Esophagus squamous epithelium (tissue), 5 donors: ENCODE measurements around the gene ATP6V0D1. TPM values are rescaled to one million over a fixed set of nuclear protein-coding genes. Genes with fewer than 3 reads are reported as not detected.

ENCODE experiments used
- DNase-seq: peaks from one replicate; lab custom pipeline; 2025; lab: John Stamatoyannopoulos, UW
- H3K27ac ChIP-seq, 4 donors: fragments of 200-600 bp; sonication (generic); one replicate each; pipeline ENCODE4 v1.5.1; 2016 to 2019; ENCODE audit warnings: mild to moderate bottlenecking in 1 of 4
- H3K27me3 ChIP-seq, 4 donors: fragments of 200-600 bp; sonication (generic); 1 replicate in 3 of 4; 2 replicates in 1 of 4; pipeline versions ENCODE4 v1.5.1 to v1.6.0; 2017 to 2021; ENCODE audit warnings: antibody characterized with exemption in 1 of 4
- H3K36me3 ChIP-seq, 3 donors: fragments of 200-600 bp; sonication (generic); one replicate each; pipeline ENCODE4 v1.5.1; 2016 to 2019
- H3K4me1 ChIP-seq, 3 donors: fragments of 200-600 bp; sonication (generic); one replicate each; pipeline ENCODE4 v1.5.1; 2017 to 2019
- H3K4me3 ChIP-seq, 4 donors: fragments of 200-600 bp; sonication (generic); 1 replicate in 3 of 4; 2 replicates in 1 of 4; pipeline ENCODE4 v1.5.1; 2016 to 2019; ENCODE audit warnings: mild to moderate bottlenecking in 2 of 4, moderate library complexity in 1 of 4
- H3K9me3 ChIP-seq, 3 donors: fragments of 200-600 bp; sonication (generic); one replicate each; pipeline ENCODE4 v1.5.1; 2016 to 2019
- POLR2A ChIP-seq, 4 donors: fragments of 450-650 bp; IDR thresholded peaks; one replicate each; pipeline ENCODE4 v1.6.1; 2017; ENCODE audit warnings: antibody characterized with exemption in 4 of 4, mild to moderate bottlenecking in 4 of 4, moderate library complexity in 3 of 4
- WGBS, 2 donors: methylation state at CpG; one replicate each; pipeline ENCODE4 v1.1.5; 2018; 5-methylcytosine and 5-hydroxymethylcytosine counted together
- intact Hi-C: fragments of 100-400 bp; cut with DNase I; formaldehyde crosslinking; loops from one replicate; pipeline ENCODE4 v1.15.0; 2022
- total RNA-seq, 4 donors: library from RNA; depleted of rRNA; stranded (reverse); fragments of >200 nt; gene quantifications; one replicate each; pipeline ENCODE4 v1.1.0, GENCODE V29; 2016
- TF ChIP-seq, protein P1 (sequence below), 6 experiments: fragments of 450-650 bp in 4 of 6; fragments of 200-600 bp in 2 of 6; sonication (generic) in 2 of 6; IDR thresholded peaks; one replicate each; pipeline ENCODE4 v1.5.1; 2016 to 2019; ENCODE audit warnings: antibody characterized with exemption in 6 of 6, mild to moderate bottlenecking in 4 of 6, moderate library complexity in 4 of 6
- donor health status: DM: yes; HTN: yes; CAD: no.

ATP6V0D1 gene
- total RNA-seq, 4 donors from 2014 or later = 99.4 to 158 (median 131) TPM

DNA sequence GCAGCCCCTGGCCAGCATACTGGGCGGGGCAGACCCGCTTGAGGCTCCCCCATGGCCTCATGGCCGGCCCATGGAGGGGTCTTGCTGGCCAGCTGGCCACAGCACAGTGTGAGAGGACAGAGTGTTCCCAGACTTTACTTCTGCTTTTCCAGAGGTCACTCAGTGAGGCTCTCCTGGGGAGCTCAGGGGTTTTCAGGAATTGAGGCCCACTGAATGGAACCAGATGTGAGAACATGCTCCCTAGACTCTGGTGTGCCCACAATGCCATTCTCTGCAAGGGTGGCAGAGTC, 21.2 kb downstream of the ATP6V0D1 start:
- H3K4me1 ChIP-seq = peaks cover 72 to 96% (median 73%) of the 10 kb centered on the region in 3 donors
- no peak for DNase-seq
- H3K27me3 ChIP-seq = no peaks in the 10 kb centered on the region
- TF ChIP-seq, protein P1, sequence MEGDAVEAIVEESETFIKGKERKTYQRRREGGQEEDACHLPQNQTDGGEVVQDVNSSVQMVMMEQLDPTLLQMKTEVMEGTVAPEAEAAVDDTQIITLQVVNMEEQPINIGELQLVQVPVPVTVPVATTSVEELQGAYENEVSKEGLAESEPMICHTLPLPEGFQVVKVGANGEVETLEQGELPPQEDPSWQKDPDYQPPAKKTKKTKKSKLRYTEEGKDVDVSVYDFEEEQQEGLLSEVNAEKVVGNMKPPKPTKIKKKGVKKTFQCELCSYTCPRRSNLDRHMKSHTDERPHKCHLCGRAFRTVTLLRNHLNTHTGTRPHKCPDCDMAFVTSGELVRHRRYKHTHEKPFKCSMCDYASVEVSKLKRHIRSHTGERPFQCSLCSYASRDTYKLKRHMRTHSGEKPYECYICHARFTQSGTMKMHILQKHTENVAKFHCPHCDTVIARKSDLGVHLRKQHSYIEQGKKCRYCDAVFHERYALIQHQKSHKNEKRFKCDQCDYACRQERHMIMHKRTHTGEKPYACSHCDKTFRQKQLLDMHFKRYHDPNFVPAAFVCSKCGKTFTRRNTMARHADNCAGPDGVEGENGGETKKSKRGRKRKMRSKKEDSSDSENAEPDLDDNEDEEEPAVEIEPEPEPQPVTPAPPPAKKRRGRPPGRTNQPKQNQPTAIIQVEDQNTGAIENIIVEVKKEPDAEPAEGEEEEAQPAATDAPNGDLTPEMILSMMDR (IDR thresholded peaks at IDR 0.05) = no peak
- TF ChIP-seq POLR2A (IDR thresholded peaks at IDR 0.05) = no peak
- no peaks in the 10 kb centered on the region for H3K9me3 ChIP-seq
- peak overlapping the region; percentile 73 to 88 (median 82) for H3K27ac ChIP-seq
- intact Hi-C loops = loop anchor here (5.0 kb wide), 1 partner anchor 38 kb away; no protein-coding TSS in a partner anchor
- no CpG with 5 or more reads among the region's 3 CpGs for WGBS, 2 donors
- no peaks in the 10 kb centered on the region for H3K36me3 ChIP-seq
- H3K4me3 ChIP-seq = no peak overlapping the region

DNA sequence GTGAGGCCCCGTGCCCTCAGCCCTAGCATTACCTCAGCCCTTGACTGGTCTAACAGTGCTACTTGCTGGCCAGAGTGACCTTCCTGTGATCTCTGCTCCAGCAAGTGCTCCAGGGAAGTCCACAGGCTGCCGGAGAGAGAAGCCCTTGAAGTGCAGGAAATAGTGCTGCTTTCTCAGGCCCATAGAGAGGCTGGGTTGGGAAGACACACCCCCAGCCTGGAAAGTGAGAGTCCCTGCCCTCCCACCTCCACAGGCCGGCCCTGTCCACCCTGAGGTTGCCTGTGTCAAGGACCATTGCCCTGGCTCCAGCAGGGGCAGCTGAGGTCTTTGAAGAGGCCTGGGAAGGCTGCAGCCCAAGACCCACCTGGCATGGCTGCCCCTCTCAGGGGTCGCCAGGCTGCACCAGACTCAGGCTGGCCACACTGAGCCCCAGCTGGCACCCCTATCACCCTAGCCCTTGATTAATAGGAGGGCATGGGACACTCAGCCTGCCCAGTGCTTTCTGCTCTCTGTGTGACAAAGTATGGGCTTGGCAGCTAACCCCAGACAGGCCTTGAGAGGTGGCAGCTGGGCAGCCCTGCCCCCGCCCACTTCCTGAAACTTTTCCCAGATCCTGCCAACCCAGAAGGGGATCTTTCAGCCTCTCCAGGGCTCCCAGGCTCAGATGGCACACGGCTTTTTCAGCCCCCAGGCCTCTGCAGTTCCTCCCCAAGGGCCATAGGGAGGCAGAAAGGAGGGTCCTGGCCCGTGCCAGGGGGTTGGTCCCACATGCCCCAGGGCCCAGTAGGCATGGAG, 21.7 kb downstream of the ATP6V0D1 start:
- H3K36me3 ChIP-seq = no peaks in the 10 kb centered on the region
- no peaks in the 10 kb centered on the region for H3K27me3 ChIP-seq
- no peak for TF ChIP-seq POLR2A (IDR thresholded peaks at IDR 0.05)
- intact Hi-C loops = no loop called here
- peak overlapping the region; percentile 73 to 88 (median 82) for H3K27ac ChIP-seq
- WGBS, 2 donors = 80% methylated on average over 1 to 2 of the region's 7 CpGs
- H3K4me1 ChIP-seq = peaks cover 72 to 90% (median 73%) of the 10 kb centered on the region in 3 donors
- H3K4me3 ChIP-seq = no peak overlapping the region
- no peaks in the 10 kb centered on the region for H3K9me3 ChIP-seq
- DNase-seq = no peak

DNA sequence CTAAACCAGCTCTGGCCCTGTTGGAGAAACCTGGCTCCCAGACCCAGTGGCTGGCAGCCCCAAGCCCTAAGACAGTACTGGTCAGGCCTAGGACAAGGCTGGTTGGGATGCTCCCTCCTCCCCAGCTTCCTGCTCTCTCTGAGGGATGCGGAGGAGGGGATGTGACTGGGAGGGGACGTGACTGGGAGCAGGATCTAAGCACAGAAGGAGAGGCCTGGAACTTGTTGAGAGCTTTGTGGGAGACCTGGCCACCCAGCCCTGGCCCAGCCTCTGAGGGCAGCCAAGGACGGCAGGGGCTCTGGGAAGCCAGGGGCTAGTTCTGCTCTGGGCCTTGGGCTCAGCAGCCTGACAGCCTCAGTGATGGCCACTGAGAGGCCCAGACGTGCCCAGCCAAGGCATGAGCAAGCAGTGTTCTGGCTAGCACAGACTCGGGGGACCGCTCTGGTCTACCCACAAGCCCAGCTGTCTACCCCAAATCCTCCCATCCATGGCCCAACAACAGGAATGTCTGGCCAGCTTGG, 22.8 kb downstream of the ATP6V0D1 start:
- intact Hi-C loops = no loop called here
- no peaks in the 10 kb centered on the region for H3K9me3 ChIP-seq

DNA sequence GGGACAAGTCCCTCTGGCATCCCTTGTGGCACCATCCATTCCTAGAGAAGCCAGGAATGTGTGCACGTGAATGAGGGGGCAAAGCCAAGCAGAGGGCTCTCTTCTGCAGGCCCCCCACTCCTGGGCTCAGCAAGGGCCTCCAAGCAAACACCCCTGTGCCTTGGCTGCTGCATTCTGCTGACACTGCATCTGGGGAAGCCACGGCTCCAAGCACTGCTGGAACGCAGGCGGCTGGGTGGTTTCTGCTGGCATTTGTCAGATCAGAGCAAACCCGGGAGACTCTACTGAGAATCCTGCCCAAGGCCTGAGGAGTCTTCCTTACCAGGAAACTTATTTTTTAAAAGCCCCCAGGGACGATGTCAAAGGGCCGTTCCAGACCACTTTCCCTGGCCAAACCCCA, 23.3 kb downstream of the ATP6V0D1 start:
- Histone ChIP-seq H3K36me3 (peaks cover 0 to 13% (median 9%) of the 10 kb centered on the region in 3 donors), H3K9me3 (no peaks in the 10 kb centered on the region), H3K4me1 (peaks cover 61 to 75% (median 66%) of the 10 kb centered on the region in 3 donors), H3K27me3 (no peaks in the 10 kb centered on the region), H3K4me3 (no peak overlapping the region), H3K27ac (peak overlapping the region; percentile 73 to 88 (median 82))
- 50% methylated on average over 2 of the region's 7 CpGs; no CpG with 5 or more reads in 1 of the 2 donors for WGBS, 2 donors
- intact Hi-C loops = no loop called here
- DNase-seq = no peak
- no peak for TF ChIP-seq POLR2A (IDR thresholded peaks at IDR 0.05)
- TF ChIP-seq, protein P1 (IDR thresholded peaks at IDR 0.05) = no peak

More for the DNA sequence above, 22.8 kb downstream of the ATP6V0D1 start:
- DNase-seq = no peak
- Histone ChIP-seq H3K27me3 (no peaks in the 10 kb centered on the region), H3K4me3 (no peak overlapping the region), H3K27ac (peak overlapping the region; percentile 73 to 88 (median 82)), H3K4me1 (peaks cover 67 to 79% (median 72%) of the 10 kb centered on the region in 3 donors), H3K36me3 (peaks cover 0 to 8% (median 4%) of the 10 kb centered on the region in 3 donors)
- WGBS, 2 donors = 63 to 80% methylated on average over 1 to 2 of the region's 6 CpGs
- no peak for TF ChIP-seq POLR2A (IDR thresholded peaks at IDR 0.05)
- TF ChIP-seq, protein P1 (IDR thresholded peaks at IDR 0.05) = no peak

DNA sequence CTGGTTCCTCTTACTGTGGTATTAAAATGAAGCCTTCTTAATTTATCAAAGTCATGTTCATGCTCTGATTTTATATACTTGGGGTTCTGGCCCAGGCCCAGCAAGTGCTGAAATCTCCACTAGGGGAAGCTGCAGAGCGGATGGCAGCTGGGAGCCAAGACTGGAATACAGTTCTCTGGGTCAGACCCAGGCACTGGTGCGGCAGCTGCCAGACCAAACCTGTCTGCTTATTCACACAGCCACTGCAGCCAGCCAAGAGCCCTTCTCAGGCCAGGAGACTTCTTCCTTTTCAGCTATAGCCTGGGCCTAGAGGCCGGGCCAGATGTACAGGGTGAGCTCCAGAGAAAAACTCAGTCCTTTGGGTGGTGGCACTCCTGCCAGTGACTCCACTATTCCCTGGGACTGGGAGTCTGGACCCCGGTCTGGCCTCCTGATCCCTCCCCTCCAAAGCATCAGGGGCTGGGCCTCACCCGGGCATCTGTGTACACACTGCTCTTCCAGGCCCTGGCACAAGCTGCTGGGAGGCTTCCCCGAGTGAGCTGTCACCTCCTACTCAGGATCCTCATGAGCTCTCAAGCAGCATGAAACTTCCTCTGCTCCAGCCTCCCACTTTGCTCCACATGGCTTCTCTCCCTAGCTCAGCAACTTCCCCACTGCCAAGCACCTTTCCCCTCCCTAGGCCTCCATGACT, 24.4 kb downstream of the ATP6V0D1 start:
- no peaks in the 10 kb centered on the region for H3K9me3 ChIP-seq
- TF ChIP-seq, protein P1 (IDR thresholded peaks at IDR 0.05) = peak in 5 of 6 experiments; percentile 54 to 79 (median 73)
- TF ChIP-seq POLR2A (IDR thresholded peaks at IDR 0.05) = peak in 1 of 4 donors; percentile 18
- 24 to 36% methylated on average over 4 to 6 of the region's 6 CpGs for WGBS, 2 donors
- intact Hi-C loops = no loop called here
- no peaks in the 10 kb centered on the region for H3K27me3 ChIP-seq
- no peak for DNase-seq
- peaks cover 0 to 24% (median 14%) of the 10 kb centered on the region in 3 donors for H3K36me3 ChIP-seq
- H3K4me1 ChIP-seq = peaks cover 51 to 75% (median 64%) of the 10 kb centered on the region in 3 donors
- peak overlapping the region; percentile 64 to 88 (median 80) for H3K27ac ChIP-seq
- no peak overlapping the region for H3K4me3 ChIP-seq
